Nephron progenitor cell (in vitro differentiated cells): ENCODE measurements around the gene CORT.
A peak's percentile ranks its signal among the peaks of the same experiment; 100 is the strongest.

Experiments used
- DNase-seq: peaks from one replicate; pipeline ENCODE4 v3.0.0; 2021
- H3K27ac Mint-ChIP-seq: 2 replicates; pipeline ENCODE4 v1.8.0; 2021; ENCODE audit warnings: mild to moderate bottlenecking, moderate library complexity, mixed read lengths
- H3K27me3 Mint-ChIP-seq: 2 replicates; pipeline ENCODE4 v1.8.0; 2021; ENCODE audit warnings: mild to moderate bottlenecking, low read depth, mixed read lengths; ENCODE audit not compliant: poor library complexity
- H3K36me3 Mint-ChIP-seq: 2 replicates; pipeline ENCODE4 v1.8.0; 2021; ENCODE audit warnings: low read depth, mixed read lengths
- H3K4me1 Mint-ChIP-seq: 2 replicates; pipeline ENCODE4 v1.8.0; 2021; ENCODE audit warnings: mixed read lengths
- H3K4me3 Mint-ChIP-seq: 2 replicates; pipeline ENCODE4 v1.8.0; 2021; ENCODE audit warnings: mild to moderate bottlenecking, moderate library complexity, mixed read lengths
- H3K9me3 Mint-ChIP-seq: 2 replicates; pipeline ENCODE4 v1.8.0; 2021; ENCODE audit warnings: mild to moderate bottlenecking, moderate library complexity, mixed read lengths
- TF ChIP-seq, protein P1 (sequence below): fragments of 200-600 bp; sonication (generic); IDR thresholded peaks from 2 replicates; pipeline ENCODE4 v1.5.0; 2021; ENCODE audit warnings: antibody characterized with exemption

CORT gene

DNA sequence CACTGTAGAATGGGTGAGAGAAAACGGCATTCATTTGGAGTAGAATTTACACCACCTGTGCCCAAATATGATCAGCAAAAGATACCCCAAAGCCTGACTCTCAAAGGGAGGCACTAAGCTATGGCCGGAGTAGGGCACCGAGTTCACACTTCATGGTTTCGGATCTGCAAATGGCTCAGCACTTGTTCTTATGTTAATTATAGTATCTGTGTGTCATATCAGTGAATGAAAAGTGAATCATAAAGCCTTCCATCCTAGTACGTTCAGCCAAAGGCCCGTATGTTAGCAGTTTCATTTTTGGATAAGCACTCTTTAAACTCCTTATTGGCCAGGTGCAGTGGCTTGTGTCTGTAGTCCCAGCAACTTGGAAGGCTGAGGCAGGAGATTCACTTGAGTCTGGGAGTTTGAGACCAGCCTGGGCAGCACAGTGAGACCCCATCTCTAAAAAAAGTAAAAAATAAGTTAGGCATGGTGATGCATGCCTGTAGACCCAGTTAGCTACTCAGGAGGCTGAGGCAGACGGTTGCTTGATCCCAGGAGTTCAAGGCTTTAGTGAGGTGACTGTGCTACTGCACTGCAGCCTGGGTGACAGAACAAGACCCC lies 4.9 kb upstream of the CORT start:
- Mint-ChIP-seq H3K4me1 (peaks cover 14% of the 10 kb centered on the region), H3K9me3 (no peaks in the 10 kb centered on the region), H3K36me3 (peaks cover 28% of the 10 kb centered on the region), H3K27me3 (no peaks in the 10 kb centered on the region), H3K4me3 (no peak overlapping the region), H3K27ac (no peak overlapping the region)
- DNase-seq: no peak
- TF ChIP-seq, protein P1, sequence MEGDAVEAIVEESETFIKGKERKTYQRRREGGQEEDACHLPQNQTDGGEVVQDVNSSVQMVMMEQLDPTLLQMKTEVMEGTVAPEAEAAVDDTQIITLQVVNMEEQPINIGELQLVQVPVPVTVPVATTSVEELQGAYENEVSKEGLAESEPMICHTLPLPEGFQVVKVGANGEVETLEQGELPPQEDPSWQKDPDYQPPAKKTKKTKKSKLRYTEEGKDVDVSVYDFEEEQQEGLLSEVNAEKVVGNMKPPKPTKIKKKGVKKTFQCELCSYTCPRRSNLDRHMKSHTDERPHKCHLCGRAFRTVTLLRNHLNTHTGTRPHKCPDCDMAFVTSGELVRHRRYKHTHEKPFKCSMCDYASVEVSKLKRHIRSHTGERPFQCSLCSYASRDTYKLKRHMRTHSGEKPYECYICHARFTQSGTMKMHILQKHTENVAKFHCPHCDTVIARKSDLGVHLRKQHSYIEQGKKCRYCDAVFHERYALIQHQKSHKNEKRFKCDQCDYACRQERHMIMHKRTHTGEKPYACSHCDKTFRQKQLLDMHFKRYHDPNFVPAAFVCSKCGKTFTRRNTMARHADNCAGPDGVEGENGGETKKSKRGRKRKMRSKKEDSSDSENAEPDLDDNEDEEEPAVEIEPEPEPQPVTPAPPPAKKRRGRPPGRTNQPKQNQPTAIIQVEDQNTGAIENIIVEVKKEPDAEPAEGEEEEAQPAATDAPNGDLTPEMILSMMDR: no peak

DNA sequence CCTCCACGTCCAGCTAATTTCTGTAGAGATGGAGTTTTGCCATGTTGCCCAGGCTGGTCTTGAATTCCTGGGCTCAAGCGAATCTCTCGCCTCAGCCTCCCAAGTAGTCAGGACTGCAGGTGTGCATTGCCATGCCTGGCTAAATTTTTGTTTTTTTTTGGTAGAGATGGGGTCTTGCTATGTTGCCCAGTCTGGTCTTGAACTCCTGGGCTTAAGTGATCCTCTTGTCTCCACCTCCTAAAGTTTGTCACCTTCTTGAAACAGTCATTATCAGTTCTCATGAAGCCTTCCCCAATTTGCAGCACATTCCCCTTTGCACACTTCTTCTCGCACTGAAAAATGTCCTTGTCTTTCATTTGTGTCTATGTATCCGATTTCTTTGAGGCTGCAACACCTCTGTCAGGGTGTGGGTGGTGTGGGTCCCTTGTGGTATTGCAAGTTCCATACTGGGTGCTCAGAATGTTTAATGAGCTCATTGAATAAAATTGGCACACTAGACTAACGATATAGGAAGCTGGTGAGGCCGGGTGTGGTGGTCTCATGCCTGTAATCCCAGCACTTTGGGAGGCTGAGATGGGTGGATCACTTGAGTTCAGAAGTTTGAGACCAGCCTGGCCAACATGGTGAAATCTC lies 2.9 kb upstream of the CORT start:
- H3K4me3 Mint-ChIP-seq: no peak overlapping the region
- H3K4me1 Mint-ChIP-seq: peaks cover 24% of the 10 kb centered on the region
- DNase-seq: no peak
- peaks cover 21% of the 10 kb centered on the region for H3K36me3 Mint-ChIP-seq
- TF ChIP-seq, protein P1: no peak
- no peaks in the 10 kb centered on the region for H3K9me3 Mint-ChIP-seq
- H3K27ac Mint-ChIP-seq: no peak overlapping the region
- H3K27me3 Mint-ChIP-seq: no peaks in the 10 kb centered on the region

- H3K9me3 Mint-ChIP-seq: peaks cover 3% of the 10 kb centered on the region
- no peaks in the 10 kb centered on the region for H3K27me3 Mint-ChIP-seq
- TF ChIP-seq, protein P1: no peak
- H3K4me1 Mint-ChIP-seq: peaks cover 24% of the 10 kb centered on the region
- H3K36me3 Mint-ChIP-seq: peaks cover 26% of the 10 kb centered on the region
- DNase-seq: no peak
- H3K4me3 Mint-ChIP-seq: no peak overlapping the region
- H3K27ac Mint-ChIP-seq: peak overlapping the region; percentile 83
These were observed 454 bp downstream of the CORT start for GRCh38 chr1:10450156-10450814.

GRCh38 chr1:10450836-10451235 lies 1.0 kb downstream of the CORT start:
- no peaks in the 10 kb centered on the region for H3K27me3 Mint-ChIP-seq
- H3K4me3 Mint-ChIP-seq: no peak overlapping the region
- peaks cover 24% of the 10 kb centered on the region for H3K4me1 Mint-ChIP-seq
- H3K9me3 Mint-ChIP-seq: peaks cover 3% of the 10 kb centered on the region
- TF ChIP-seq, protein P1: no peak
- no peak overlapping the region for H3K27ac Mint-ChIP-seq
- H3K36me3 Mint-ChIP-seq: peaks cover 29% of the 10 kb centered on the region
- DNase-seq: no peak

- peak; percentile 34 for DNase-seq
- TF ChIP-seq, protein P1: no peak
- Mint-ChIP-seq H3K27ac (no peak overlapping the region), H3K4me1 (peaks cover 24% of the 10 kb centered on the region), H3K36me3 (peaks cover 33% of the 10 kb centered on the region), H3K9me3 (peaks cover 3% of the 10 kb centered on the region), H3K4me3 (no peak overlapping the region), H3K27me3 (no peaks in the 10 kb centered on the region)
These were observed 1.5 kb downstream of the CORT start for GRCh38 chr1:10451287-10451686.
